MM.1S (cell line): ENCODE results near the gene ASF1A.

ENCODE experiments used
- DNase-seq: peaks from one replicate; pipeline ENCODE4 v3.0.0-alpha.2; 2015
- H2AFZ ChIP-seq: fragments of 300-600 bp; sonication (generic); 2 replicates; pipeline ENCODE4 v1.6.0; 2016; ENCODE audit warnings: antibody characterized with exemption, low read length
- H3F3A ChIP-seq: fragments of 300-600 bp; sonication (generic); 2 replicates; pipeline ENCODE4 v1.6.1; 2016; ENCODE audit warnings: mild to moderate bottlenecking, antibody characterized with exemption, low read length, moderate library complexity, mixed read lengths; ENCODE audit not compliant: insufficient read depth
- H3K27ac ChIP-seq: fragments of 300-600 bp; sonication (generic); 2 replicates; pipeline ENCODE4 v1.5.1; 2016; ENCODE audit warnings: mild to moderate bottlenecking, low read length
- H3K27me3 ChIP-seq: fragments of 300-600 bp; sonication (generic); replicated peaks from 2 replicates; pipeline ENCODE4 v1.6.0; 2016; ENCODE audit warnings: low read length; ENCODE audit not compliant: insufficient read depth
- H3K36me3 ChIP-seq: fragments of 300-600 bp; sonication (generic); replicated peaks from 2 replicates; pipeline ENCODE4 v1.6.1; 2016; ENCODE audit warnings: mild to moderate bottlenecking, low read length, mixed read lengths; ENCODE audit not compliant: insufficient read depth
- H3K4me1 ChIP-seq: fragments of 300-600 bp; sonication (generic); 2 replicates; pipeline ENCODE4 v1.6.1; 2016; ENCODE audit warnings: low read length, mixed read lengths
- H3K4me2 ChIP-seq: fragments of 300-600 bp; sonication (generic); 2 replicates; pipeline ENCODE4 v1.6.0; 2016; ENCODE audit warnings: low read depth, low read length
- H3K4me3 ChIP-seq: fragments of 300-600 bp; sonication (generic); 2 replicates; pipeline ENCODE4 v1.5.1; 2016; ENCODE audit warnings: low read length, mixed read lengths
- H3K79me2 ChIP-seq: fragments of 300-600 bp; sonication (generic); 2 replicates; pipeline ENCODE4 v1.6.1; 2016; ENCODE audit warnings: mixed run types, low read length, mixed read lengths
- H3K9ac ChIP-seq: fragments of 300-600 bp; sonication (generic); 2 replicates; pipeline ENCODE4 v1.6.1; 2016; ENCODE audit warnings: low read length, mixed read lengths
- H3K9me2 ChIP-seq: fragments of 300-600 bp; sonication (generic); replicated peaks from 2 replicates; pipeline ENCODE4 v1.6.1; 2016; ENCODE audit warnings: mild to moderate bottlenecking, low read length, mixed read lengths; ENCODE audit not compliant: insufficient read depth
- H3K9me3 ChIP-seq: fragments of 300-600 bp; sonication (generic); replicated peaks from 2 replicates; pipeline ENCODE4 v1.6.1; 2016; ENCODE audit warnings: mild to moderate bottlenecking, low read length, mixed read lengths; ENCODE audit not compliant: insufficient read depth
- H4K20me1 ChIP-seq: fragments of 300-600 bp; sonication (generic); 2 replicates; pipeline ENCODE4 v1.6.1; 2016; ENCODE audit warnings: mild to moderate bottlenecking, low read length, moderate library complexity, mixed read lengths; ENCODE audit not compliant: insufficient read depth
- EZH2 ChIP-seq: fragments of 300-600 bp; sonication (generic); optimal IDR thresholded peaks from 2 replicates; pipeline ENCODE3; 2017; ENCODE audit warnings: low read depth, mild to moderate bottlenecking, antibody characterized with exemption, low read length, mixed read lengths
- EZH2phosphoT487 ChIP-seq: fragments of 300-600 bp; sonication (generic); IDR thresholded peaks from 2 replicates; pipeline ENCODE4 v1.6.1; 2018; ENCODE audit warnings: antibody characterized with exemption, low read length
- TF ChIP-seq, protein P1 (sequence below): fragments of 300-600 bp; sonication (generic); IDR thresholded peaks from 2 replicates; pipeline ENCODE4 v1.5.1; 2016; ENCODE audit warnings: antibody characterized with exemption, low read length, mixed read lengths

The ASF1A gene

DNA sequence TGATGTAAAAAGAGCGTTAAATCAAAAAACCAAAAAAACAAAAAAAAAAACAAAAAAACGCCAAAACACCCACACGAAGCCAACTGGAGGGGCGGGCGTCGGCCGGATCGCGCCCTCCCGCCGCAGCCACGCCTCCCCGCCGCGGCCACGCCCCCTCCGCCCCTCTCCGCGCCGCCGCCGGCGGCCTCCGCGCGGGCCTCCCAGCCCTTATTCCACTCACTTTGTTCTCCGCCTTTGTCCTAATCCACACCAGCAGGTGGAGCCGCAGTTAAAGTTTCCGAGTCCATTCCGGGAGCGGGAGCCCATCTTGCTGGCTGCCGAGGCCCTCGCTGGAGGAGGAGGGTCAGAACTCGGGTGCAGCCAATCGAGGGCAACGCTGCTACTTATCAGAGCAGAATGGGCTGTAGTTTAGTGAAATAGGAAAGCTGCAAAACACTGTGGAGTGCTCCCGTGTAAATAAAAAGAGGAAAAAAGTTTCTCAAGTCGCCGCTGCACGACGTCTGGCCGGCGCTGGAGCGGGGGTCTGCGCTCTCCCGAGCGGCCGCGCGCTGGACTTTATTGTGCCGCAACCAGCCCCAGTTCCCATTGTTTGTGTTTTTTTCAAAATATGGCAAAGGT lies at the start of gene ASF1A:
ASF1A (plus strand) TSS at position 346 of the 618 bp plus-strand sequence; CDS start at position 608, 262 bp downstream.
- Histone ChIP-seq H3K9ac (peak within 1 kb of the TSS; percentile 95), H3K9me2 (no peaks in the 10 kb centered on the region), H4K20me1 (no peaks in the 10 kb centered on the region), H3K36me3 (no peaks in the 10 kb centered on the region), H3K27ac (peak within 1 kb of the TSS; percentile 86), H3K4me2 (peak within 1 kb of the TSS; percentile 70), H3F3A (peaks cover 35% of the 10 kb centered on the region), H3K27me3 (no peaks in the 10 kb centered on the region), H3K79me2 (peaks cover 68% of the 10 kb centered on the region), H2AFZ (peak within 1 kb of the TSS; percentile 72), H3K4me3 (peak within 1 kb of the TSS; percentile 81), H3K4me1 (peaks cover 19% of the 10 kb centered on the region), H3K9me3 (no peaks in the 10 kb centered on the region)
- peak; percentile 97 for DNase-seq
- TF ChIP-seq, protein P1, sequence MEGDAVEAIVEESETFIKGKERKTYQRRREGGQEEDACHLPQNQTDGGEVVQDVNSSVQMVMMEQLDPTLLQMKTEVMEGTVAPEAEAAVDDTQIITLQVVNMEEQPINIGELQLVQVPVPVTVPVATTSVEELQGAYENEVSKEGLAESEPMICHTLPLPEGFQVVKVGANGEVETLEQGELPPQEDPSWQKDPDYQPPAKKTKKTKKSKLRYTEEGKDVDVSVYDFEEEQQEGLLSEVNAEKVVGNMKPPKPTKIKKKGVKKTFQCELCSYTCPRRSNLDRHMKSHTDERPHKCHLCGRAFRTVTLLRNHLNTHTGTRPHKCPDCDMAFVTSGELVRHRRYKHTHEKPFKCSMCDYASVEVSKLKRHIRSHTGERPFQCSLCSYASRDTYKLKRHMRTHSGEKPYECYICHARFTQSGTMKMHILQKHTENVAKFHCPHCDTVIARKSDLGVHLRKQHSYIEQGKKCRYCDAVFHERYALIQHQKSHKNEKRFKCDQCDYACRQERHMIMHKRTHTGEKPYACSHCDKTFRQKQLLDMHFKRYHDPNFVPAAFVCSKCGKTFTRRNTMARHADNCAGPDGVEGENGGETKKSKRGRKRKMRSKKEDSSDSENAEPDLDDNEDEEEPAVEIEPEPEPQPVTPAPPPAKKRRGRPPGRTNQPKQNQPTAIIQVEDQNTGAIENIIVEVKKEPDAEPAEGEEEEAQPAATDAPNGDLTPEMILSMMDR: peak; percentile 52
- TF ChIP-seq EZH2phosphoT487: no peak

DNA sequence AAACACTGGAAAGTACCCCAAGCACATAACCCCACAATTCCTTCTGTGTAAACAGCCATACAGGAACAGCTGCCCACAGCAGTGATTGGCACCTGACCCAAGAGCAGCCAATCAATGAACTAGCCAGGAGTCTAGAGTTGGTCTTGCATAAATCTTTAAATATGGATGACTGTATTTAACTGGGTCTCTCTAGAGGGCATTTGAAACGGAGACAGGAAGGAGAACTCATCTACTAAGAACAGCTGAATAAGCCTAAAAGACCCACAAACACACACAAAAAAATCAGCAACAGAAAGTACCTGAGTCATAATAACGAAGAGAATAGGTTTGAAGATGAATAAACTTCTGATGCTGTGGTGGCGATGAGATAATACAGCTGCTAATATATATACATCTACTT lies 49.0 kb upstream of the ASF1A start:
- Histone ChIP-seq H3K36me3 (no peaks in the 10 kb centered on the region), H3K9ac (no peak overlapping the region), H4K20me1 (no peaks in the 10 kb centered on the region), H2AFZ (no peak overlapping the region), H3K4me1 (no peaks in the 10 kb centered on the region), H3K4me3 (no peak overlapping the region), H3K4me2 (no peak overlapping the region), H3F3A (no peaks in the 10 kb centered on the region), H3K27me3 (no peaks in the 10 kb centered on the region), H3K79me2 (no peaks in the 10 kb centered on the region), H3K9me2 (no peaks in the 10 kb centered on the region), H3K9me3 (no peaks in the 10 kb centered on the region), H3K27ac (no peak overlapping the region)
- TF ChIP-seq EZH2phosphoT487: no peak
- no peak for TF ChIP-seq EZH2
- TF ChIP-seq, protein P1: no peak
- no peak for DNase-seq

DNA sequence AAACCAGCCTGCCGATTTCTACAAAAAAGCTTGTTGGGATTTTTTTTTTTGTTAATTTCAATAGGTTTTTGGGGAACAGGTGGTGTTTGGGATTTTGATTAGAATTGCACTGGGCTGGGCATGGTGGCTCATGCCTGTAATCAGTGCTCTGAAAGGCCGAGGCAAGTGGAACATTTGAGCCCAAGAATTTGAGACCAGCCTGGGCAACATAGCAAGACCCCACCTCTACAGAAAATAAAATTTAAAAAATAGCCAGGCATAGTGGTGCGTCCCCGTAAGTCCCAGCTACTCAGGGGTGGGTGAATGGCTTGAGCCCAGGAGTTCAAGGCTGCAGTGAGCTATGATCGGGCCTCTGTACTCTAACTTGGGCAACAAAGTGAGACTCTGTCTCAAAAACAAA lies 40.5 kb upstream of the ASF1A start:
- Histone ChIP-seq H3F3A (no peaks in the 10 kb centered on the region), H3K27ac (no peak overlapping the region), H2AFZ (no peak overlapping the region), H3K36me3 (no peaks in the 10 kb centered on the region), H3K4me1 (no peaks in the 10 kb centered on the region), H3K4me3 (no peak overlapping the region), H4K20me1 (no peaks in the 10 kb centered on the region), H3K9me2 (no peaks in the 10 kb centered on the region), H3K27me3 (no peaks in the 10 kb centered on the region), H3K79me2 (no peaks in the 10 kb centered on the region), H3K4me2 (no peak overlapping the region), H3K9me3 (no peaks in the 10 kb centered on the region), H3K9ac (no peak overlapping the region)
- TF ChIP-seq, protein P1: no peak
- TF ChIP-seq EZH2phosphoT487 (no peak), EZH2 (no peak)
- DNase-seq: no peak
